OCI-LY3 (cell line): ENCODE data around the gene ZNF219.

Source experiments
- H2AFZ ChIP-seq: fragments of 200-600, 300-600 bp; shearing (Covaris generic); 2 replicates; pipeline ENCODE4 v1.6.0; 2014; ENCODE audit warnings: antibody characterized with exemption, low read depth, low read length
- H3K27ac ChIP-seq: fragments of 200-600, 300-600 bp; sonication (generic); 2 replicates; pipeline ENCODE4 v1.5.1; 2014; ENCODE audit warnings: mild to moderate bottlenecking, low read length, moderate library complexity, mixed read lengths
- H3K27me3 ChIP-seq: fragments of 200-600, 300-600 bp; sonication (generic); 2 replicates; pipeline ENCODE4 v1.6.1; 2014; ENCODE audit warnings: low read depth, low read length, mixed read lengths
- H3K36me3 ChIP-seq: fragments of 200-600, 300-600 bp; sonication (generic); replicated peaks from 2 replicates; pipeline ENCODE3; 2014; ENCODE audit warnings: low read depth, low read length, mixed read lengths
- H3K4me1 ChIP-seq: fragments of 300-600, 200-600 bp; sonication (generic); 2 replicates; pipeline ENCODE4 v1.6.1; 2014; ENCODE audit warnings: low read length, mixed read lengths
- H3K4me2 ChIP-seq: fragments of 200-600, 300-600 bp; sonication (generic); 2 replicates; pipeline ENCODE4 v1.6.1; 2014; ENCODE audit warnings: low read length, mixed read lengths
- H3K4me3 ChIP-seq: fragments of 300-600, 200-600 bp; sonication (generic); 2 replicates; pipeline ENCODE4 v1.5.1; 2014; ENCODE audit warnings: antibody characterized with exemption, mild to moderate bottlenecking, low read length, moderate library complexity
- H3K79me2 ChIP-seq: fragments of 300-600, 200-600 bp; shearing (Covaris generic); 2 replicates; pipeline ENCODE4 v1.6.1; 2014; ENCODE audit warnings: mild to moderate bottlenecking, low read length, mixed read lengths
- H3K9ac ChIP-seq: fragments of 300-600, 200-600 bp; shearing (Covaris generic); 2 replicates; pipeline ENCODE4 v1.6.0; 2014; ENCODE audit warnings: mild to moderate bottlenecking, low read length, moderate library complexity
- H3K9me3 ChIP-seq: fragments of 200-600, 300-600 bp; shearing (Covaris generic); 2 replicates; pipeline ENCODE4 v1.6.1; 2014; ENCODE audit warnings: low read length, mixed read lengths; ENCODE audit not compliant: insufficient read depth
- H4K20me1 ChIP-seq: fragments of 200-600, 300-600 bp; sonication (generic); 2 replicates; pipeline ENCODE4 v1.6.1; 2016; ENCODE audit warnings: low read length, mixed read lengths; ENCODE audit not compliant: insufficient read depth
- CTCF ChIP-seq: fragments of 200-600, 300-600 bp; sonication (generic); IDR thresholded peaks from 2 replicates; pipeline ENCODE4 v1.5.1; 2014; ENCODE audit warnings: antibody characterized with exemption, low read length, low read depth
- EZH2phosphoT487 ChIP-seq: fragments of 200-600 bp; shearing (Covaris generic); IDR thresholded peaks from 2 replicates; pipeline ENCODE4 v1.6.1; 2018; ENCODE audit warnings: antibody characterized with exemption, mixed run types, low read depth

Gene ZNF219

GRCh38 chr14:21066882-21067502 lies 31.5 kb downstream of the ZNF219 start:
- peaks cover 64% of the 10 kb centered on the region for H3K27me3 ChIP-seq
- no peaks in the 10 kb centered on the region for H3K36me3 ChIP-seq
- H4K20me1 ChIP-seq = no peaks in the 10 kb centered on the region
- TF ChIP-seq EZH2phosphoT487 (no peak), CTCF (peak; percentile 68)
- no peaks in the 10 kb centered on the region for H3K9me3 ChIP-seq
- no peak overlapping the region for H3K27ac ChIP-seq
- H3K9ac ChIP-seq = no peak overlapping the region
- H3K4me1 ChIP-seq = peaks cover 30% of the 10 kb centered on the region
- no peak overlapping the region for H2AFZ ChIP-seq
- no peak overlapping the region for H3K4me3 ChIP-seq
- peak overlapping the region; percentile 22; the same call in 1 of the 2 replicates for H3K4me2 ChIP-seq
- H3K79me2 ChIP-seq = no peaks in the 10 kb centered on the region

- H3K27ac ChIP-seq = no peak overlapping the region
- no peak overlapping the region for H2AFZ ChIP-seq
- peaks cover 72% of the 10 kb centered on the region for H3K27me3 ChIP-seq
- no peak overlapping the region for H3K9ac ChIP-seq
- no peak for TF ChIP-seq EZH2phosphoT487
- no peak for TF ChIP-seq CTCF
- no peaks in the 10 kb centered on the region for H3K9me3 ChIP-seq
- peaks cover 13% of the 10 kb centered on the region for H3K4me1 ChIP-seq
- no peaks in the 10 kb centered on the region for H4K20me1 ChIP-seq
- H3K4me2 ChIP-seq = no peak overlapping the region
- no peak overlapping the region for H3K4me3 ChIP-seq
- H3K36me3 ChIP-seq = no peaks in the 10 kb centered on the region
- H3K79me2 ChIP-seq = no peaks in the 10 kb centered on the region
These were observed 35.0 kb downstream of the ZNF219 start for GRCh38 chr14:21063479-21063878.

- TF ChIP-seq CTCF (no peak), EZH2phosphoT487 (no peak)
- Histone ChIP-seq H3K27me3 (peaks cover 58% of the 10 kb centered on the region), H3K79me2 (no peaks in the 10 kb centered on the region)
These were observed 37.1 kb downstream of the ZNF219 start for GRCh38 chr14:21061347-21061668.

GRCh38 chr14:21060614-21061346 lies 37.7 kb downstream of the ZNF219 start:
- Histone ChIP-seq H3K9me3 (no peaks in the 10 kb centered on the region), H3K4me1 (no peaks in the 10 kb centered on the region), H3K36me3 (no peaks in the 10 kb centered on the region), H3K79me2 (no peaks in the 10 kb centered on the region), H2AFZ (no peak overlapping the region), H4K20me1 (no peaks in the 10 kb centered on the region), H3K27me3 (peaks cover 55% of the 10 kb centered on the region), H3K4me3 (no peak overlapping the region), H3K27ac (no peak overlapping the region), H3K4me2 (no peak overlapping the region), H3K9ac (no peak overlapping the region)
- TF ChIP-seq CTCF = no peak
- TF ChIP-seq EZH2phosphoT487 = no peak

More at GRCh38 chr14:21061347-21061668, 37.1 kb downstream of the ZNF219 start:
- Histone ChIP-seq H3K36me3 (no peaks in the 10 kb centered on the region), H3K4me2 (no peak overlapping the region), H4K20me1 (no peaks in the 10 kb centered on the region), H3K27ac (no peak overlapping the region), H3K4me3 (no peak overlapping the region), H3K4me1 (no peaks in the 10 kb centered on the region), H2AFZ (no peak overlapping the region), H3K9ac (no peak overlapping the region), H3K9me3 (no peaks in the 10 kb centered on the region)
